Upper lobe of left lung (tissue), 4 donors: ENCODE results near the gene SKOR2.

ENCODE experiments used
- POLR2AphosphoS5 ChIP-seq, 2 donors: sonication (generic); formaldehyde crosslinking; IDR thresholded peaks; one replicate each; pipeline ENCODE4 v1.5.1; 2017; ENCODE audit warnings: antibody characterized with exemption in 2 of 2
- TF ChIP-seq, protein P1 (sequence below), 6 experiments: fragments of 450-650 bp in 4 of 6; fragments of 200-600 bp in 2 of 6; sonication (generic) in 2 of 6; IDR thresholded peaks; one replicate each; pipeline ENCODE4 v1.5.1; 2016 to 2019; ENCODE audit warnings: antibody characterized with exemption in 6 of 6

DNA sequence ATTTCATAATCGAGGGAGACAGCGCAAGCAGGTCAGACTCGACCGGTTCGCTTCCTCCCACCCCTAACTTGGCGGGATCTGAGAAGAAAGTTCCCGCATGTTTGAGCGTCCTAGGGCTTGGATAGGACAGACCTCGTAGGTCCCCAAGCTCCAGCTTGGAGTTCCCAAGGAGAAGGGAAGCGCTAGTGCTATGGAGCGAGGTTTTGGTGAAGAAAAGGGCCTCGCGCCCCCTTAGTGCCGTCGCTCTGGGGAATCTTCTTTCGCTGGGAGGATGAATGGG lies 11.6 kb upstream of the SKOR2 start:
- TF ChIP-seq, protein P1, sequence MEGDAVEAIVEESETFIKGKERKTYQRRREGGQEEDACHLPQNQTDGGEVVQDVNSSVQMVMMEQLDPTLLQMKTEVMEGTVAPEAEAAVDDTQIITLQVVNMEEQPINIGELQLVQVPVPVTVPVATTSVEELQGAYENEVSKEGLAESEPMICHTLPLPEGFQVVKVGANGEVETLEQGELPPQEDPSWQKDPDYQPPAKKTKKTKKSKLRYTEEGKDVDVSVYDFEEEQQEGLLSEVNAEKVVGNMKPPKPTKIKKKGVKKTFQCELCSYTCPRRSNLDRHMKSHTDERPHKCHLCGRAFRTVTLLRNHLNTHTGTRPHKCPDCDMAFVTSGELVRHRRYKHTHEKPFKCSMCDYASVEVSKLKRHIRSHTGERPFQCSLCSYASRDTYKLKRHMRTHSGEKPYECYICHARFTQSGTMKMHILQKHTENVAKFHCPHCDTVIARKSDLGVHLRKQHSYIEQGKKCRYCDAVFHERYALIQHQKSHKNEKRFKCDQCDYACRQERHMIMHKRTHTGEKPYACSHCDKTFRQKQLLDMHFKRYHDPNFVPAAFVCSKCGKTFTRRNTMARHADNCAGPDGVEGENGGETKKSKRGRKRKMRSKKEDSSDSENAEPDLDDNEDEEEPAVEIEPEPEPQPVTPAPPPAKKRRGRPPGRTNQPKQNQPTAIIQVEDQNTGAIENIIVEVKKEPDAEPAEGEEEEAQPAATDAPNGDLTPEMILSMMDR (IDR thresholded peaks at IDR 0.05), result no peak
- no peak for TF ChIP-seq POLR2AphosphoS5 (IDR thresholded peaks at IDR 0.05)
